HEK293T (cell line): ENCODE results near the gene UGT2A2.

Source experiments
- CTCF ChIA-PET: fragments of 350-600 bp; formaldehyde crosslinking; extraction: SDS; loops from one replicate; lab custom pipeline; 2021; ENCODE audit warnings: antibody characterized with exemption, inconsistent platforms; lab: Yijun Ruan, JAX
- POLR2A ChIA-PET: fragments of 350-600 bp; formaldehyde crosslinking; extraction: SDS; loops from one replicate; lab custom pipeline; 2020; ENCODE audit warnings: antibody characterized with exemption, inconsistent platforms; lab: Yijun Ruan, JAX
- DNase-seq: peaks from one replicate; pipeline ENCODE4 v3.0.0; 2012; ENCODE audit warnings: mixed read lengths; ENCODE audit errors: extremely low spot score
- ARNT ChIP-seq: fragments of 450-650 bp; IDR thresholded peaks from 2 replicates; pipeline ENCODE4 v1.6.1; 2017; ENCODE audit warnings: mild to moderate bottlenecking
- BHLHE40 ChIP-seq: fragments of 450-650 bp; IDR thresholded peaks from 2 replicates; pipeline ENCODE4 v1.6.1; 2016; ENCODE audit warnings: mild to moderate bottlenecking, moderate library complexity, borderline replicate concordance
- CTBP1 ChIP-seq: fragments of 450-650 bp; IDR thresholded peaks from 2 replicates; pipeline ENCODE4 v1.6.1; 2016; ENCODE audit warnings: borderline replicate concordance
- ELF4 ChIP-seq: fragments of 450-650 bp; IDR thresholded peaks from 2 replicates; pipeline ENCODE4 v1.6.1; 2017; ENCODE audit warnings: antibody characterized with exemption
- FOXA1 ChIP-seq: fragments of 450-650 bp; IDR thresholded peaks from 2 replicates; pipeline ENCODE4 v1.6.1; 2016; ENCODE audit warnings: mild to moderate bottlenecking
- FOXK2 ChIP-seq: fragments of 450-650 bp; IDR thresholded peaks from 2 replicates; pipeline ENCODE4 v1.6.1; 2016; ENCODE audit warnings: mild to moderate bottlenecking
- FOXM1 ChIP-seq: fragments of 450-650 bp; IDR thresholded peaks from 2 replicates; pipeline ENCODE4 v1.6.1; 2017; ENCODE audit warnings: mild to moderate bottlenecking, borderline replicate concordance
- HDGF ChIP-seq: fragments of 450-650 bp; IDR thresholded peaks from 2 replicates; pipeline ENCODE4 v1.6.1; 2017; ENCODE audit warnings: antibody characterized with exemption, borderline replicate concordance
- L3MBTL2 ChIP-seq: fragments of 450-650 bp; conservative IDR thresholded peaks from 2 replicates; pipeline ENCODE4 v1.6.1; 2016; ENCODE audit warnings: mild to moderate bottlenecking
- LEF1 ChIP-seq: fragments of 450-650 bp; IDR thresholded peaks from 2 replicates; pipeline ENCODE4 v1.6.1; 2017; ENCODE audit warnings: mild to moderate bottlenecking, borderline replicate concordance
- NFRKB ChIP-seq: fragments of 450-650 bp; IDR thresholded peaks from 2 replicates; pipeline ENCODE4 v1.6.1; 2016; ENCODE audit warnings: mild to moderate bottlenecking, moderate library complexity
- SP1 ChIP-seq: fragments of 450-650 bp; IDR thresholded peaks from 2 replicates; pipeline ENCODE4 v1.6.1; 2017
- SUZ12 ChIP-seq: fragments of 450-650 bp; IDR thresholded peaks from 2 replicates; pipeline ENCODE4 v1.6.1; 2016; ENCODE audit warnings: mild to moderate bottlenecking
- TARDBP ChIP-seq: fragments of 450-650 bp; IDR thresholded peaks from 2 replicates; pipeline ENCODE4 v1.6.1; 2016
- ZNF384 ChIP-seq: fragments of 450-650 bp; IDR thresholded peaks from 2 replicates; pipeline ENCODE4 v1.6.1; 2016
- TF ChIP-seq, protein P1 (sequence below): fragments of 450-650 bp; IDR thresholded peaks from 2 replicates; pipeline ENCODE4 v1.6.1; 2016

Gene UGT2A2

GRCh38 chr4:69650872-69651271 is 11.4 kb upstream of the UGT2A2 start:
- ChIA-PET POLR2A (no interaction called here), CTCF (interaction anchor here (0.8 kb wide), 1 partner anchor 535 kb away, joined by 3 read pairs; no protein-coding TSS in a partner anchor)
- DNase-seq, result no peak
- no peak for TF ChIP-seq TARDBP
- TF ChIP-seq BHLHE40, result no peak
- TF ChIP-seq HDGF, result no peak
- TF ChIP-seq L3MBTL2, result no peak
- TF ChIP-seq ZNF384, result no peak
- TF ChIP-seq FOXK2, result no peak
- TF ChIP-seq ELF4, result no peak
- no peak for TF ChIP-seq SUZ12
- TF ChIP-seq SP1, result no peak
- TF ChIP-seq NFRKB, result no peak
- no peak for TF ChIP-seq ARNT
- TF ChIP-seq FOXM1, result no peak
- no peak for TF ChIP-seq LEF1
- TF ChIP-seq CTBP1, result no peak
- no peak for TF ChIP-seq FOXA1
- TF ChIP-seq, protein P1, sequence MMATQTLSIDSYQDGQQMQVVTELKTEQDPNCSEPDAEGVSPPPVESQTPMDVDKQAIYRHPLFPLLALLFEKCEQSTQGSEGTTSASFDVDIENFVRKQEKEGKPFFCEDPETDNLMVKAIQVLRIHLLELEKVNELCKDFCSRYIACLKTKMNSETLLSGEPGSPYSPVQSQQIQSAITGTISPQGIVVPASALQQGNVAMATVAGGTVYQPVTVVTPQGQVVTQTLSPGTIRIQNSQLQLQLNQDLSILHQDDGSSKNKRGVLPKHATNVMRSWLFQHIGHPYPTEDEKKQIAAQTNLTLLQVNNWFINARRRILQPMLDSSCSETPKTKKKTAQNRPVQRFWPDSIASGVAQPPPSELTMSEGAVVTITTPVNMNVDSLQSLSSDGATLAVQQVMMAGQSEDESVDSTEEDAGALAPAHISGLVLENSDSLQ, result no peak

GRCh38 chr4:69649629-69650028 is 10.2 kb upstream of the UGT2A2 start:
- CTCF ChIA-PET, result no interaction called here
- TF ChIP-seq ELF4, result no peak
- TF ChIP-seq L3MBTL2, result no peak
- no peak for TF ChIP-seq ZNF384
- TF ChIP-seq FOXK2, result no peak
- no peak for TF ChIP-seq TARDBP
- TF ChIP-seq SP1, result no peak
- TF ChIP-seq NFRKB, result no peak
- TF ChIP-seq FOXA1, result no peak
- TF ChIP-seq LEF1, result no peak
- no peak for TF ChIP-seq HDGF
- TF ChIP-seq CTBP1, result no peak
- no peak for TF ChIP-seq ARNT
- TF ChIP-seq FOXM1, result no peak
- TF ChIP-seq, protein P1, result no peak
- TF ChIP-seq SUZ12, result no peak
- TF ChIP-seq BHLHE40, result no peak

DNA sequence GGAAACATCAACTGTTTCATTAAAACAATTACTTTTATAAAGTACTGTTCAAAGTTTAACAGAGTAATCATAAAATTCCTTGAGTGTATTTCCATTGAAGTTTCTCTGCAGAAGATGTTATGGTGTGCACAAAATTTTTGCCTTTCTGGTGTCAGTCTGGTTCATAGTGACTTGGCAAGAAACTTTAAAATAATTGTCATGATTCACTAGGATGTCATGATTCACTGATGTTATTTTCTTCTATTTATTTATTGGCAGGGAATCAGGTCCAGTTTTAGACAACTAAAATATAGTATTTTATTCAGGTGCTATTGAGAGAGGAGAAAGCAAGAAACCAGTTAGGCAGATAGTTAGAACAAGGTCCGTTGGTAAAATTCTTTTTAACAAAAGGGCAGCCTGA is 9.8 kb upstream of the UGT2A2 start:
- CTCF ChIA-PET, result no interaction called here
- DNase-seq, result no peak
- POLR2A ChIA-PET, result no interaction called here
- TF ChIP-seq ARNT (no peak), FOXA1 (no peak), SUZ12 (no peak), SP1 (no peak), L3MBTL2 (no peak)

More at GRCh38 chr4:69649629-69650028, 10.2 kb upstream of the UGT2A2 start:
- DNase-seq, result no peak
- POLR2A ChIA-PET, result no interaction called here

DNA sequence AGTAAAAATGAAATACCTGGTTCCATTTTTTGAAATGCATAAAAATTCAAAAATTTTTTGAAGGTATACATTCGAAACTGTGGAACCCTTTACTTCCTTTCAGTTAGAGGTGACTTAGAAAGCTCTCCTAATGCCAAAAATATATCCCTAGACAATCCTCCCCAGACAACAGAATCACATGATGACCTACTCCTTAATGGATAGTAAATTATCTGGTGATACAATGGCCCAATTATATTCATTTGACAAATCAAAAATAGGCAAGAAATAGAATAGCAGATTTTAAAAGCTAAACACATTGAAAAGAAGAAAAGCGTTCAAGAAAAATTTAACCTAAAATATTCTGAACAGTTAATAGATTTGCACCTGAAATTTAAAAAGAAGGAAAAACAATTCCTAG is 3.5 kb upstream of the UGT2A2 start:
- ChIA-PET CTCF (no interaction called here), POLR2A (no interaction called here)
- DNase-seq, result no peak
- TF ChIP-seq HDGF, result no peak
- TF ChIP-seq ELF4, result no peak
- no peak for TF ChIP-seq FOXA1
- TF ChIP-seq FOXM1, result no peak
- TF ChIP-seq, protein P1, result no peak
- TF ChIP-seq FOXK2, result no peak
- no peak for TF ChIP-seq SUZ12
- TF ChIP-seq ZNF384, result no peak
- no peak for TF ChIP-seq NFRKB
- TF ChIP-seq ARNT, result no peak
- no peak for TF ChIP-seq SP1
- TF ChIP-seq TARDBP, result no peak
- no peak for TF ChIP-seq BHLHE40
- no peak for TF ChIP-seq CTBP1

DNA sequence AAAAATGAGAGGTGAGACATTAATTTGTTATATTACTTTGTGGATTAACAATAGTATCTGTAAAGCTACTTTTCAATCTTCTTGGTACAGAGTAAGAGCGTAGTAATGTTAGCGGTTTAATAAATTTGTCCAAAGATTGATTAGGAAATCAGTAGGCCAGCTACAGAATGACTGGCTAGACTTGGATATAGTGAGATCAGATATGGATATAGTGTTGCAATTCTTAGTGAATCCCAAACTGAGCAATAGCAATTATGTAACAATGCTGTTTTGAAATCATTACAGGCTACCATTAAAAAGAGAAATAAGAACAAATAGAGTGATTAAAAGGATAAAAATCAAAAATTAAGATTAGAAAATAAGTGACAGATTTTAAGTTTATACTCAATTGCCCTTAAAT is 847 bp upstream of the UGT2A2 start:
- ChIA-PET CTCF (no interaction called here), POLR2A (no interaction called here)
- DNase-seq, result no peak
- TF ChIP-seq NFRKB (no peak), TARDBP (no peak), SP1 (no peak), ZNF384 (no peak), HDGF (no peak), ELF4 (no peak), BHLHE40 (no peak), ARNT (no peak), FOXM1 (no peak), CTBP1 (no peak), SUZ12 (no peak)
- TF ChIP-seq, protein P1, result no peak
